ENCODE results near the gene MSMO1. TPM values are rescaled to one million over a fixed set of nuclear protein-coding genes. Genes with fewer than 3 reads are reported as not detected.

Gene MSMO1
- total and polyA plus RNA-seq, 2 experiments from 2014 or later, result 145 to 272 TPM

DNA sequence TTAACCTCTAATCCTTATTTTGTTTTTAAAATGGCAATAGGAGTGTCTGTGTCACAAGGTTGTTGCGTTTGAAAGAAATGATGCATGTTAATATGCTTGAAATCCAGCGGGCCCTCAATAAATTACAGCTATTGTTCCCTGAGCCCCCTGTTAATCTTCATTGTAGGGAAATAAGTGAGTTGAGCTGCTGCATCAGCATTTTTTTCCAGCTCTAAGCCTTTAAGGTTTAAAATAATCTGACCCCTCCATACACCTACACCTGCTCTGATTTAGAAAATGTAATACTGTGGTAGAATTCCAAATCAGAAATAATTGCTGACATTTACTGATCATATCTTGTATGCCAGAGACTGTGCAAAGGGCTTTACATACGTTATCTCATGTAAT lies 2.6 kb upstream of the MSMO1 start:
- Histone ChIP-seq H3K4me3 (no peak overlapping the region), H3K9me2 (ENCODE audit: insufficient read depth) (no peaks in the 10 kb centered on the region), H3K4me2 (no peak overlapping the region), H3K79me2 (replicated peaks; ENCODE audit: insufficient read depth) (peaks cover 24% of the 10 kb centered on the region), H3K36me3 (ENCODE audit: insufficient read depth) (peaks cover 3% of the 10 kb centered on the region; the same call in 1 of the 2 replicates), H3K27me3 (ENCODE audit: insufficient read depth) (no peaks in the 10 kb centered on the region), H3F3A (replicated peaks; ENCODE audit: low read depth) (no peaks in the 10 kb centered on the region), H4K20me1 (replicated peaks; ENCODE audit: insufficient read depth) (peaks cover 15% of the 10 kb centered on the region), H2AFZ (no peak overlapping the region), H3K27ac (ENCODE audit: low read depth) (no peak overlapping the region), H3K4me1 (ENCODE audit: insufficient read depth) (peaks cover 15% of the 10 kb centered on the region)
- H3K27me3 Mint-ChIP-seq (ENCODE audit: insufficient read depth, low read depth, poor library complexity), result peaks cover 5% of the 10 kb centered on the region
- TF ChIP-seq, protein P1, sequence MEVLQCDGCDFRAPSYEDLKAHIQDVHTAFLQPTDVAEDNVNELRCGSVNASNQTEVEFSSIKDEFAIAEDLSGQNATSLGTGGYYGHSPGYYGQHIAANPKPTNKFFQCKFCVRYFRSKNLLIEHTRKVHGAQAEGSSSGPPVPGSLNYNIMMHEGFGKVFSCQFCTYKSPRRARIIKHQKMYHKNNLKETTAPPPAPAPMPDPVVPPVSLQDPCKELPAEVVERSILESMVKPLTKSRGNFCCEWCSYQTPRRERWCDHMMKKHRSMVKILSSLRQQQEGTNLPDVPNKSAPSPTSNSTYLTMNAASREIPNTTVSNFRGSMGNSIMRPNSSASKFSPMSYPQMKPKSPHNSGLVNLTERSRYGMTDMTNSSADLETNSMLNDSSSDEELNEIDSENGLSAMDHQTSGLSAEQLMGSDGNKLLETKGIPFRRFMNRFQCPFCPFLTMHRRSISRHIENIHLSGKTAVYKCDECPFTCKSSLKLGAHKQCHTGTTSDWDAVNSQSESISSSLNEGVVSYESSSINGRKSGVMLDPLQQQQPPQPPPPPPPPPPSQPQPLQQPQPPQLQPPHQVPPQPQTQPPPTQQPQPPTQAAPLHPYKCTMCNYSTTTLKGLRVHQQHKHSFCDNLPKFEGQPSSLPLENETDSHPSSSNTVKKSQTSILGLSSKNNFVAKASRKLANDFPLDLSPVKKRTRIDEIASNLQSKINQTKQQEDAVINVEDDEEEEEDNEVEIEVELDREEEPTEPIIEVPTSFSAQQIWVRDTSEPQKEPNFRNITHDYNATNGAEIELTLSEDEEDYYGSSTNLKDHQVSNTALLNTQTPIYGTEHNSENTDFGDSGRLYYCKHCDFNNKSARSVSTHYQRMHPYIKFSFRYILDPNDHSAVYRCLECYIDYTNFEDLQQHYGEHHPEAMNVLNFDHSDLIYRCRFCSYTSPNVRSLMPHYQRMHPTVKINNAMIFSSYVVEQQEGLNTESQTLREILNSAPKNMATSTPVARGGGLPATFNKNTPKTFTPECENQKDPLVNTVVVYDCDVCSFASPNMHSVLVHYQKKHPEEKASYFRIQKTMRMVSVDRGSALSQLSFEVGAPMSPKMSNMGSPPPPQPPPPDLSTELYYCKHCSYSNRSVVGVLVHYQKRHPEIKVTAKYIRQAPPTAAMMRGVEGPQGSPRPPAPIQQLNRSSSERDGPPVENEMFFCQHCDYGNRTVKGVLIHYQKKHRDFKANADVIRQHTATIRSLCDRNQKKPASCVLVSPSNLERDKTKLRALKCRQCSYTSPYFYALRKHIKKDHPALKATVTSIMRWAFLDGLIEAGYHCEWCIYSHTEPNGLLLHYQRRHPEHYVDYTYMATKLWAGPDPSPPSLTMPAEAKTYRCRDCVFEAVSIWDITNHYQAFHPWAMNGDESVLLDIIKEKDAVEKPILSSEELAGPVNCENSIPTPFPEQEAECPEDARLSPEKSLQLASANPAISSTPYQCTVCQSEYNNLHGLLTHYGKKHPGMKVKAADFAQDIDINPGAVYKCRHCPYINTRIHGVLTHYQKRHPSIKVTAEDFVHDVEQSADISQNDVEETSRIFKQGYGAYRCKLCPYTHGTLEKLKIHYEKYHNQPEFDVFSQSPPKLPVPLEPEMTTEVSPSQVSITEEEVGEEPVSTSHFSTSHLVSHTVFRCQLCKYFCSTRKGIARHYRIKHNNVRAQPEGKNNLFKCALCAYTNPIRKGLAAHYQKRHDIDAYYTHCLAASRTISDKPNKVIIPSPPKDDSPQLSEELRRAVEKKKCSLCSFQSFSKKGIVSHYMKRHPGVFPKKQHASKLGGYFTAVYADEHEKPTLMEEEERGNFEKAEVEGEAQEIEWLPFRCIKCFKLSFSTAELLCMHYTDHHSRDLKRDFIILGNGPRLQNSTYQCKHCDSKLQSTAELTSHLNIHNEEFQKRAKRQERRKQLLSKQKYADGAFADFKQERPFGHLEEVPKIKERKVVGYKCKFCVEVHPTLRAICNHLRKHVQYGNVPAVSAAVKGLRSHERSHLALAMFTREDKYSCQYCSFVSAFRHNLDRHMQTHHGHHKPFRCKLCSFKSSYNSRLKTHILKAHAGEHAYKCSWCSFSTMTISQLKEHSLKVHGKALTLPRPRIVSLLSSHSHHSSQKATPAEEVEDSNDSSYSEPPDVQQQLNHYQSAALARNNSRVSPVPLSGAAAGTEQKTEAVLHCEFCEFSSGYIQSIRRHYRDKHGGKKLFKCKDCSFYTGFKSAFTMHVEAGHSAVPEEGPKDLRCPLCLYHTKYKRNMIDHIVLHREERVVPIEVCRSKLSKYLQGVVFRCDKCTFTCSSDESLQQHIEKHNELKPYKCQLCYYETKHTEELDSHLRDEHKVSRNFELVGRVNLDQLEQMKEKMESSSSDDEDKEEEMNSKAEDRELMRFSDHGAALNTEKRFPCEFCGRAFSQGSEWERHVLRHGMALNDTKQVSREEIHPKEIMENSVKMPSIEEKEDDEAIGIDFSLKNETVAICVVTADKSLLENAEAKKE (CRISPR knock-in tag; IDR thresholded peaks at IDR 0.05), result no peak
- TF ChIP-seq NANOG (IDR thresholded peaks at IDR 0.05; ENCODE audit: borderline replicate concordance) (no peak), ZNF114 (CRISPR knock-in tag; IDR thresholded peaks at IDR 0.05) (no peak), STAT1 (IDR thresholded peaks at IDR 0.05; ENCODE audit: unreplicated experiment) (no peak), ZNF331 (CRISPR knock-in tag; IDR thresholded peaks at IDR 0.05; ENCODE audit: low read depth) (no peak), REST (IDR thresholded peaks at IDR 0.05; ENCODE audit: unreplicated experiment) (no peak), CTCF (conservative IDR thresholded peaks at IDR 0.05; ENCODE audit: low read depth in 2 of 2) (no peak), EZH2 (IDR thresholded peaks at IDR 0.05; ENCODE audit: low read depth, unreplicated experiment) (no peak), ETS1 (IDR thresholded peaks at IDR 0.05) (no peak), EZH2phosphoT487 (IDR thresholded peaks at IDR 0.05; ENCODE audit: unreplicated experiment) (no peak), POLR2AphosphoS5 (IDR thresholded peaks at IDR 0.05; ENCODE audit: low read depth) (no peak), JUNB (IDR thresholded peaks at IDR 0.05; ENCODE audit: unreplicated experiment) (no peak), CREB1 (CRISPR knock-in tag; IDR thresholded peaks at IDR 0.05; ENCODE audit: low read depth) (no peak)
- H3K27ac Mint-ChIP-seq, result peak overlapping the region; percentile 90; the same call in 1 of the 2 replicates
- H3K4me3 Mint-ChIP-seq, result no peak overlapping the region
- no peak for ATAC-seq
- H3K36me3 Mint-ChIP-seq (ENCODE audit: low read depth), result no peaks in the 10 kb centered on the region; the same call in 2 of the 3 replicates
- no peak for DNase-seq (ENCODE audit: low spot score)
- no peaks in the 10 kb centered on the region for H3K9me3 Mint-ChIP-seq
- peaks cover 19% of the 10 kb centered on the region for H3K4me1 Mint-ChIP-seq

Measured in GM23338 (cell line).